ENCODE data around the gene IGSF21.

The IGSF21 gene

GRCh38 chr1:18326211-18326897 lies 218.8 kb downstream of the IGSF21 start:
- DNase-seq (ENCODE audit: low read depth in 3 of 3), result no peak

- DNase-seq (ENCODE audit: low read depth in 3 of 3), result no peak
Observed at GRCh38 chr1:18327650-18328049, 220.1 kb downstream of the IGSF21 start.

GRCh38 chr1:18328803-18329202 lies 221.2 kb downstream of the IGSF21 start:
- no peak for DNase-seq (ENCODE audit: low read depth in 3 of 3)

- DNase-seq (ENCODE audit: low read depth in 3 of 3), result no peak
Observed at GRCh38 chr1:18329469-18330253, 222.1 kb downstream of the IGSF21 start.

GRCh38 chr1:18332576-18332975 lies 225.0 kb downstream of the IGSF21 start:
- DNase-seq (ENCODE audit: low read depth in 3 of 3), result no peak

GRCh38 chr1:18333220-18333619 lies 225.6 kb downstream of the IGSF21 start:
- no peak for DNase-seq (ENCODE audit: low read depth in 3 of 3)

GRCh38 chr1:18336801-18337200 lies 229.2 kb downstream of the IGSF21 start:
- DNase-seq (ENCODE audit: low read depth in 3 of 3), result no peak

GRCh38 chr1:18337757-18338156 lies 230.2 kb downstream of the IGSF21 start:
- no peak for DNase-seq (ENCODE audit: low read depth in 3 of 3)

- no peak for DNase-seq (ENCODE audit: low read depth in 3 of 3)
Observed at GRCh38 chr1:18339161-18339560, 231.6 kb downstream of the IGSF21 start.

GRCh38 chr1:18340158-18340764 lies 232.7 kb downstream of the IGSF21 start:
- DNase-seq (ENCODE audit: low read depth in 3 of 3), result no peak

- DNase-seq (ENCODE audit: low read depth in 3 of 3), result no peak
Observed at GRCh38 chr1:18340787-18341186, 233.2 kb downstream of the IGSF21 start.

GRCh38 chr1:18341291-18342069 lies 233.9 kb downstream of the IGSF21 start:
- DNase-seq (ENCODE audit: low read depth in 3 of 3), result no peak

- DNase-seq (ENCODE audit: low read depth in 3 of 3), result no peak
Observed at GRCh38 chr1:18342744-18343143, 235.1 kb downstream of the IGSF21 start.

- DNase-seq (ENCODE audit: low read depth in 3 of 3), result no peak
Observed at GRCh38 chr1:18343581-18343980, 236.0 kb downstream of the IGSF21 start.

GRCh38 chr1:18344755-18345154 lies 237.2 kb downstream of the IGSF21 start:
- DNase-seq (ENCODE audit: low read depth in 3 of 3), result no peak

GRCh38 chr1:18347559-18347958 lies 240.0 kb downstream of the IGSF21 start:
- DNase-seq (ENCODE audit: low read depth in 3 of 3), result no peak

GRCh38 chr1:18348354-18348753 lies 240.8 kb downstream of the IGSF21 start:
- no peak for DNase-seq (ENCODE audit: low read depth in 3 of 3)

GRCh38 chr1:18350747-18351146 lies 243.1 kb downstream of the IGSF21 start:
- DNase-seq (ENCODE audit: low read depth in 3 of 3), result no peak

- DNase-seq (ENCODE audit: low read depth in 3 of 3), result no peak
Observed at GRCh38 chr1:18351735-18352134, 244.1 kb downstream of the IGSF21 start.

GRCh38 chr1:18352636-18353265 lies 245.2 kb downstream of the IGSF21 start:
- no peak for DNase-seq (ENCODE audit: low read depth in 3 of 3)

- DNase-seq (ENCODE audit: low read depth in 3 of 3), result no peak
Observed at GRCh38 chr1:18353528-18353927, 245.9 kb downstream of the IGSF21 start.

GRCh38 chr1:18353992-18354391 lies 246.4 kb downstream of the IGSF21 start:
- no peak for DNase-seq (ENCODE audit: low read depth in 3 of 3)
